Neuronal stem cell (in vitro differentiated cells): Measurements from ENCODE around the gene ABL1.

Experiments used
- DNase-seq: peaks from one replicate; pipeline ENCODE4 v3.0.0-alpha.2; 2013; ENCODE audit warnings: low spot score
- H2AFZ ChIP-seq: one replicate; pipeline ENCODE4 v1.6.1; 2013; ENCODE audit warnings: mild to moderate bottlenecking, low read length, inconsistent platforms
- H2AK5ac ChIP-seq: 2 replicates; pipeline ENCODE4 v1.6.1; 2013; ENCODE audit warnings: low read depth, mild to moderate bottlenecking, inconsistent platforms, low read length, moderate library complexity, mixed read lengths
- H2BK120ac ChIP-seq: 2 replicates; pipeline ENCODE4 v1.6.1; 2013; ENCODE audit warnings: low read depth, mild to moderate bottlenecking, inconsistent platforms, low read length, moderate library complexity, mixed read lengths
- H2BK12ac ChIP-seq: one replicate; pipeline ENCODE4 v1.6.1; 2013; ENCODE audit warnings: low read length, inconsistent platforms
- H2BK15ac ChIP-seq: 2 replicates; pipeline ENCODE4 v1.6.1; 2013; ENCODE audit warnings: mild to moderate bottlenecking, low read length, inconsistent platforms, mixed read lengths
- H2BK5ac ChIP-seq: one replicate; pipeline ENCODE4 v1.6.1; 2013; ENCODE audit warnings: inconsistent platforms, mild to moderate bottlenecking, low read length, moderate library complexity
- H3K14ac ChIP-seq: one replicate; pipeline ENCODE4 v1.6.1; 2013; ENCODE audit warnings: low read length, inconsistent platforms
- H3K18ac ChIP-seq: 2 replicates; pipeline ENCODE4 v1.6.1; 2013; ENCODE audit warnings: low read length, inconsistent platforms
- H3K23ac ChIP-seq: 2 replicates; pipeline ENCODE4 v1.6.1; 2013; ENCODE audit warnings: low read depth, mild to moderate bottlenecking, mixed read lengths, low read length, inconsistent platforms; ENCODE audit not compliant: poor library complexity
- H3K27ac ChIP-seq: replicated peaks from 3 replicates; pipeline ENCODE4 v1.5.1; 2013; ENCODE audit warnings: low read length, inconsistent platforms
- H3K27me3 ChIP-seq, 3 experiments: 2 replicates each; pipeline ENCODE4 v1.6.1; 2013; ENCODE audit warnings: low read length in 3 of 3, mild to moderate bottlenecking in 2 of 3, inconsistent platforms in 1 of 3, low read depth in 1 of 3, mixed read lengths in 1 of 3, moderate library complexity in 1 of 3; ENCODE audit not compliant: control insufficient read depth in 3 of 3, insufficient read depth in 3 of 3
- H3K36me3 ChIP-seq, 2 donors: replicated peaks in 1 of 2; 2 replicates each; pipeline ENCODE4 v1.6.1; 2013; ENCODE audit warnings: low read length in 2 of 2; ENCODE audit not compliant: control insufficient read depth in 2 of 2, insufficient read depth in 2 of 2
- H3K4ac ChIP-seq: 2 replicates; pipeline ENCODE4 v1.6.1; 2013; ENCODE audit warnings: inconsistent platforms, mild to moderate bottlenecking, low read length, moderate library complexity
- H3K4me1 ChIP-seq, 2 donors: 1 replicate in 1 of 2; 2 replicates in 1 of 2; pipeline ENCODE4 v1.6.1; 2013; ENCODE audit warnings: low read length in 2 of 2, low read depth in 1 of 2; ENCODE audit not compliant: control insufficient read depth in 2 of 2, insufficient read depth in 1 of 2
- H3K4me2 ChIP-seq: one replicate; pipeline ENCODE4 v1.6.1; 2013; ENCODE audit warnings: mild to moderate bottlenecking, low read length, inconsistent platforms; ENCODE audit not compliant: insufficient read depth, poor library complexity, severe bottlenecking
- H3K4me3 ChIP-seq, 2 donors: 2 replicates each; pipeline ENCODE4 v1.5.1; 2013; ENCODE audit warnings: low read length in 2 of 2, mild to moderate bottlenecking in 2 of 2, inconsistent platforms in 1 of 2, moderate library complexity in 1 of 2
- H3K79me1 ChIP-seq: one replicate; pipeline ENCODE4 v1.6.1; 2013; ENCODE audit warnings: low read depth, mild to moderate bottlenecking, inconsistent platforms, low read length, moderate library complexity
- H3K9ac ChIP-seq: one replicate; pipeline ENCODE4 v1.6.1; 2013; ENCODE audit warnings: mild to moderate bottlenecking, low read depth, low read length, inconsistent platforms; ENCODE audit not compliant: poor library complexity
- H3K9me3 ChIP-seq, 2 donors: replicated peaks in 1 of 2; 2 replicates each; pipeline versions ENCODE3 to v1.6.1; 2013; ENCODE audit warnings: low read length in 2 of 2, mild to moderate bottlenecking in 2 of 2, inconsistent platforms in 1 of 2, low read depth in 1 of 2, mixed read lengths in 1 of 2, moderate library complexity in 1 of 2; ENCODE audit not compliant: control insufficient read depth in 2 of 2, insufficient read depth in 1 of 2
- H4K8ac ChIP-seq: one replicate; pipeline ENCODE4 v1.6.1; 2013; ENCODE audit warnings: low read depth, mild to moderate bottlenecking, inconsistent platforms, low read length, moderate library complexity
- H4K91ac ChIP-seq: one replicate; pipeline ENCODE4 v1.6.1; 2013; ENCODE audit warnings: low read length, low read depth, mild to moderate bottlenecking, inconsistent platforms; ENCODE audit not compliant: poor library complexity
- WGBS, 2 donors: extraction: QIAGEN DNeasy Blood & Tissue Kit; methylation state at CpG; one replicate each; pipeline ENCODE4 v1.1.7; 2013; ENCODE audit warnings: missing lambda C conversion rate in 2 of 2, mixed read lengths in 1 of 2; ENCODE audit not compliant: insufficient read length in 2 of 2, insufficient replicate concordance in 1 of 2; ENCODE audit errors: extremely low coverage in 2 of 2; 5-methylcytosine and 5-hydroxymethylcytosine counted together

The ABL1 gene

DNA sequence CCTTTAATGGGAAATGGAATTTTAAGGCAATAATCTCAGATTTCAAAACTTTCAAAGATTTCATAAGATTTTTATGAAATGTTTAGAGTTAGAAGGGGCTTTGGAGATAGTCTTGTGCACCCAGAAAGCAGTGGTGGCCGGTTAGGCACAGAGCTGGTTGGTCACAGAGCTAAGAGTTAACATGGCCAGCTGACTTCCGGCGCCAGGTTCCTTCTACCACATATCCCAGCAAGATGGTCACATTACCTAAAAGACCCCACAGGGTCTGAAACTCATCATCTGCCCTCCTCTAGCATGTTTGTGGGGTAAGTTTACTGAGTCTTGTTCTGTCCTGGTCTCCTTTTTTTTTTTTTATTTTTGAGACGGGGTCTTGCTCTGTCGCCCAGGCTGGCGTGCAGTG, 42.2 kb downstream of the ABL1 start:
- Histone ChIP-seq H3K18ac (no peak overlapping the region), H2BK5ac (no peak overlapping the region), H3K36me3 (peaks cover 64 to 94% of the 10 kb centered on the region in 2 donors), H2AK5ac (no peak overlapping the region), H2BK15ac (no peak overlapping the region), H3K14ac (no peak overlapping the region), H3K9me3 (no peaks in the 10 kb centered on the region), H2BK120ac (no peak overlapping the region), H3K27me3 (no peaks in the 10 kb centered on the region), H3K4me2 (no peak overlapping the region), H3K9ac (no peak overlapping the region), H3K23ac (no peak overlapping the region), H3K4me1 (no peaks in the 10 kb centered on the region), H3K79me1 (no peaks in the 10 kb centered on the region), H4K91ac (no peak overlapping the region), H4K8ac (no peak overlapping the region), H3K4me3 (no peak overlapping the region), H3K4ac (no peak overlapping the region), H3K27ac (no peak overlapping the region), H2AFZ (no peak overlapping the region), H2BK12ac (no peak overlapping the region)
- WGBS, 2 donors = no CpG with 5 or more reads among the region's 6 CpGs
- DNase-seq = no peak

DNA sequence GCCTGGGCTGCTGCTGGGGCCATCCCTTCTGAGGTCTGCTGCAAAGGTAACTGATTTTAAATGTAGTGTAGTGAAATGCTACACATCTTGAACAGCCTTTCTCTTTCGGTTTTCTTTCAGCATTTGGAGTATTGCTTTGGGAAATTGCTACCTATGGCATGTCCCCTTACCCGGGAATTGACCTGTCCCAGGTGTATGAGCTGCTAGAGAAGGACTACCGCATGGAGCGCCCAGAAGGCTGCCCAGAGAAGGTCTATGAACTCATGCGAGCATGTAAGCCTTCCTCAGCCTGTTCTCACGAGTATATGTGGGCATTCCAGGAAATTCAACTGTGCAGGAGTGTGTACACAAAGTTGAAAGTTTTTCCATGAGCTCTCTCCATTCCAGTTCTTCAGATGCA, 43.2 kb downstream of the ABL1 start:
- H3K36me3 ChIP-seq = peaks cover 58 to 92% of the 10 kb centered on the region in 2 donors

DNA sequence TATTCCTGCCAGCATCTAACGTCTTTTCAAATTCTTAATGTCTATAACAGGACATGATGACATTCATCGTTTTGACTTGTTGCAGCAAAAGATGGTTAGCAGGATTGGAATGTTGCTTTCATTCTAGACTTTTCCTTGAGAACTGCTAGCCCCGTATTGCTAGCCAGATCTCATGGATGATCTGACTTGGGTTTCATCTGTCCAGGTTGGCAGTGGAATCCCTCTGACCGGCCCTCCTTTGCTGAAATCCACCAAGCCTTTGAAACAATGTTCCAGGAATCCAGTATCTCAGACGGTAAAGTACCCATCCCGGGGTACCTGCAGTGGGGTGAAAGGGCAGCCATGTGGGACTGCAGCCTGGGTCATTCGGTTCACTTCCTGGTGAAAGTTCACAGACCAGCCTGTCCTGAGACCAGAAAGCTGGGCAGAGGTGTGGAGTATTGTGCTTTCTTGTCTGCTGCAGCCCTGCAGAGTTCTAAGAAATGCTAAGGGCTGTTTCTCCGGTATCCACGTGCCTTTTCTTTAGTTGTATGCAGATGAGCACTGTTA, 44.9 kb downstream of the ABL1 start:
- Histone ChIP-seq H2BK120ac (no peak overlapping the region), H3K23ac (peak overlapping the region; percentile 86), H3K27ac (no peak overlapping the region), H4K91ac (no peak overlapping the region), H3K4me3 (no peak overlapping the region), H3K9ac (no peak overlapping the region), H3K4ac (no peak overlapping the region), H2BK15ac (no peak overlapping the region), H3K9me3 (no peaks in the 10 kb centered on the region), H4K8ac (no peak overlapping the region), H3K27me3 (no peaks in the 10 kb centered on the region), H3K4me1 (peaks cover 0 to 4% of the 10 kb centered on the region in 2 donors), H3K14ac (no peak overlapping the region), H2AK5ac (no peak overlapping the region), H2BK12ac (no peak overlapping the region), H3K36me3 (peaks cover 55 to 92% of the 10 kb centered on the region in 2 donors), H3K4me2 (no peak overlapping the region), H3K18ac (no peak overlapping the region), H2AFZ (no peak overlapping the region), H2BK5ac (no peak overlapping the region), H3K79me1 (peaks cover 5% of the 10 kb centered on the region)
- no peak for DNase-seq
- WGBS, 2 donors = no CpG with 5 or more reads among the region's 9 CpGs

More for the DNA sequence above, 43.2 kb downstream of the ABL1 start:
- no peak overlapping the region for H3K9ac ChIP-seq
- H2BK120ac ChIP-seq = no peak overlapping the region
- no peak overlapping the region for H2AK5ac ChIP-seq
- no peak overlapping the region for H2AFZ ChIP-seq
- H3K18ac ChIP-seq = no peak overlapping the region
- no CpG with 5 or more reads among the region's 6 CpGs for WGBS, 2 donors
- no peak overlapping the region for H4K8ac ChIP-seq
- peaks cover 2% of the 10 kb centered on the region for H3K79me1 ChIP-seq
- no peak overlapping the region for H3K4me2 ChIP-seq
- no peaks in the 10 kb centered on the region for H3K27me3 ChIP-seq
- H3K4me1 ChIP-seq = peaks cover 0 to 2% of the 10 kb centered on the region in 2 donors
- no peak overlapping the region for H3K14ac ChIP-seq
- H3K4me3 ChIP-seq = no peak overlapping the region
- no peak overlapping the region for H2BK12ac ChIP-seq
- H3K27ac ChIP-seq = no peak overlapping the region
- no peak overlapping the region for H3K23ac ChIP-seq
- no peak overlapping the region for H2BK5ac ChIP-seq
- no peak overlapping the region for H3K4ac ChIP-seq
- H2BK15ac ChIP-seq = no peak overlapping the region
- H3K9me3 ChIP-seq = no peaks in the 10 kb centered on the region
- no peak overlapping the region for H4K91ac ChIP-seq
- DNase-seq = no peak

DNA sequence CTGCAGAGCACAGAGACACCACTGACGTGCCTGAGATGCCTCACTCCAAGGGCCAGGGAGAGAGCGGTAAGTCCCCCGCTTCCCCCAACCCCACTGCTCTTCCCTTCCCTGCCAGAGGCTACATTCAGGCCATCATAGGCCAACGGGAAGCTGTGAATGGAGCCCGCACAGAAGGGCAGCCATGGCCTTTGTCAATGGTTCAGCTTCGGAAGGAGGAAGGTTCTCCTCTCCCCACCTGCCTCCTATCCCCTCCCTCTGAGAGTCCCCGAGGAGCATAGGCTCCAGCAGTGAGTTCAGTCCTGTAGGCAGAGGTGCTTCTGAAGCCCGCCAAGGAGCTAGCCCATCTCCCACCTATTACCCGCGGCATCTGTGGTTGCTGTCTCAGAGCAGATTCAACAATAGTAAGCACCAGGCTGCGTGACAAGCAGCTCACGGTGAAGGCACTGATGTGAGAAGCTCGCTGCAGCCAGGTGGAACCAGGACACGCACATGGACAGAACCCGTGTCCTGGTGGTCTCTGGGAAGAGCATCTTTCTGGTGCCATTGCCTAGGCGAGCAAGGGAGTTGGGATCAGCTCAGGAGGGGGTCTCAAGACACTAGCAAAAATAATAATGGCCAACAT, 45.7 kb downstream of the ABL1 start:
- no peak overlapping the region for H2BK5ac ChIP-seq
- no peak overlapping the region for H4K91ac ChIP-seq
- no peaks in the 10 kb centered on the region for H3K9me3 ChIP-seq
- no peak overlapping the region for H2AFZ ChIP-seq
- H3K18ac ChIP-seq = peak overlapping the region; percentile 76
- H3K23ac ChIP-seq = peak overlapping the region; percentile 86
- H3K14ac ChIP-seq = peak overlapping the region; percentile 47
- H3K9ac ChIP-seq = peak overlapping the region; percentile 44
- no peak overlapping the region for H4K8ac ChIP-seq
- H3K79me1 ChIP-seq = peaks cover 5% of the 10 kb centered on the region
- no peaks in the 10 kb centered on the region for H3K27me3 ChIP-seq
- no peak overlapping the region for H3K27ac ChIP-seq
- WGBS, 2 donors = no CpG with 5 or more reads among the region's 16 CpGs
- no peak overlapping the region for H2BK15ac ChIP-seq
- H2BK120ac ChIP-seq = no peak overlapping the region
- no peak overlapping the region for H3K4me2 ChIP-seq
- H2BK12ac ChIP-seq = no peak overlapping the region
- no peak overlapping the region for H3K4ac ChIP-seq
- H2AK5ac ChIP-seq = no peak overlapping the region
- no peak overlapping the region for H3K4me3 ChIP-seq
- peaks cover 0 to 4% of the 10 kb centered on the region in 2 donors for H3K4me1 ChIP-seq
- peaks cover 59 to 92% of the 10 kb centered on the region in 2 donors for H3K36me3 ChIP-seq
- DNase-seq = no peak
